MCF 10A (cell line): ENCODE data around the gene KAT2B. TPM values are rescaled to one million over a fixed set of nuclear protein-coding genes. Genes with fewer than 3 reads are reported as not detected.

Experiments
- BruUV-seq: library from RNA; stranded (reverse); fragments of 400-500 nt; replicated peaks from 2 replicates; lab custom pipeline; 2021; lab: Mats Ljungman, UMichigan
- CTCF ChIA-PET: fragments of 300-600 bp; sonication (Branson Sonifier 250); formaldehyde crosslinking; extraction: SDS; loops from one replicate; lab custom pipeline; 2021; ENCODE audit warnings: antibody characterized with exemption, inconsistent platforms; lab: Yijun Ruan, JAX
- POLR2A ChIA-PET: fragments of 300-600, 350-650 bp; sonication (Branson Sonifier 250); formaldehyde crosslinking; extraction: SDS; loops from one replicate; lab custom pipeline; 2020; ENCODE audit warnings: antibody characterized with exemption, inconsistent platforms; lab: Yijun Ruan, JAX
- DNase-seq: peaks from one replicate; pipeline ENCODE4 v3.0.0-alpha.2; 2018; ENCODE audit not compliant: unreplicated experiment
- H3K27ac Mint-ChIP-seq: one replicate; pipeline ENCODE4 v1.8.0; 2022; ENCODE audit warnings: mild to moderate bottlenecking, low read depth, mixed read lengths; ENCODE audit not compliant: unreplicated experiment
- H3K27me3 Mint-ChIP-seq: one replicate; pipeline ENCODE4 v1.8.0; 2022; ENCODE audit warnings: mixed read lengths; ENCODE audit not compliant: insufficient read depth, unreplicated experiment
- H3K36me3 Mint-ChIP-seq: one replicate; pipeline ENCODE4 v1.8.0; 2022; ENCODE audit warnings: mild to moderate bottlenecking, moderate library complexity, mixed read lengths; ENCODE audit not compliant: insufficient read depth, unreplicated experiment
- H3K4me1 Mint-ChIP-seq: one replicate; pipeline ENCODE4 v1.8.0; 2022; ENCODE audit warnings: mixed read lengths; ENCODE audit not compliant: insufficient read depth, unreplicated experiment
- H3K4me3 Mint-ChIP-seq: one replicate; pipeline ENCODE4 v1.8.0; 2022; ENCODE audit warnings: mild to moderate bottlenecking, moderate library complexity, mixed read lengths; ENCODE audit not compliant: unreplicated experiment
- H3K9me3 Mint-ChIP-seq: one replicate; pipeline ENCODE4 v1.8.0; 2022; ENCODE audit warnings: mixed read lengths; ENCODE audit not compliant: unreplicated experiment
- intact Hi-C: fragments of 100-400 bp; cut with micrococcal nuclease; formaldehyde crosslinking; loops from 2 replicates; pipeline ENCODE4 v1.14.1; 2022
- total RNA-seq: library from RNA; stranded (reverse); gene quantifications from 2 replicates; pipeline ENCODE4 v1.2.3, GENCODE V29; 2022
- TF ChIP-seq, protein P1 (sequence below): fragments of 200-600 bp; IDR thresholded peaks from one replicate; pipeline ENCODE4 v1.8.0; 2022; ENCODE audit warnings: antibody characterized with exemption, mild to moderate bottlenecking; ENCODE audit not compliant: unreplicated experiment

Gene KAT2B
- total RNA-seq, 1 experiment from 2014 or later = 9.4 TPM

DNA sequence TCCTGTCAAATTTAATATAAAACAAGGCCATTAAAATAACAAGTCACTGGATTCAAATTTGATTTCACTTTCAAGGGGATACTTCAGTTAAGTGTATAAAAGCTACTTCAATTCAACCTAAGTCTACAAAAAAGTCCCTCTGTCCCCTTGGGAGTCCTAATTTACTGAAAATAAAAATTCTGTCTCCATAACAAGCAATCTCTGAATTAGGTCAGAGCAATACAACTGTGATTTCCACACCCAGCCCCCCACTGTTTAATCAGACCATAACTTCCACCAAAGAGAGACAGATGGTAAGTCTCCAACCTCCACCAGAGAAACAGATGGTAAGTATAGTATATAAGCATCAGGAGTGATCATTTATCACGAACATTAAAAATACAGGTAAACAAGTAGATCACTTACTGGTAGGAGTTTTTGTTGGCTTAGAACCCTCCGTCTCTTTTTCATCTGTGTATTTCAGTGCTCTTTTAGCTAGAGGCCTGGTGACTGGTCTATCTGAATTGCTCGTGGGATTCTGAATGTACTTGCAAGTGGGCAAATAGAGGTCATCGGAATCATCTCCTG, 133.7 kb downstream of the KAT2B start:
- no peak for DNase-seq
- no TSS peak for BruUV-seq
- H3K9me3 Mint-ChIP-seq = no peaks in the 10 kb centered on the region
- H3K27ac Mint-ChIP-seq = peak overlapping the region; percentile 13
- H3K4me3 Mint-ChIP-seq = no peak overlapping the region
- H3K4me1 Mint-ChIP-seq = peaks cover 9% of the 10 kb centered on the region
- intact Hi-C loops = no loop called here
- no peaks in the 10 kb centered on the region for H3K27me3 Mint-ChIP-seq
- TF ChIP-seq, protein P1, sequence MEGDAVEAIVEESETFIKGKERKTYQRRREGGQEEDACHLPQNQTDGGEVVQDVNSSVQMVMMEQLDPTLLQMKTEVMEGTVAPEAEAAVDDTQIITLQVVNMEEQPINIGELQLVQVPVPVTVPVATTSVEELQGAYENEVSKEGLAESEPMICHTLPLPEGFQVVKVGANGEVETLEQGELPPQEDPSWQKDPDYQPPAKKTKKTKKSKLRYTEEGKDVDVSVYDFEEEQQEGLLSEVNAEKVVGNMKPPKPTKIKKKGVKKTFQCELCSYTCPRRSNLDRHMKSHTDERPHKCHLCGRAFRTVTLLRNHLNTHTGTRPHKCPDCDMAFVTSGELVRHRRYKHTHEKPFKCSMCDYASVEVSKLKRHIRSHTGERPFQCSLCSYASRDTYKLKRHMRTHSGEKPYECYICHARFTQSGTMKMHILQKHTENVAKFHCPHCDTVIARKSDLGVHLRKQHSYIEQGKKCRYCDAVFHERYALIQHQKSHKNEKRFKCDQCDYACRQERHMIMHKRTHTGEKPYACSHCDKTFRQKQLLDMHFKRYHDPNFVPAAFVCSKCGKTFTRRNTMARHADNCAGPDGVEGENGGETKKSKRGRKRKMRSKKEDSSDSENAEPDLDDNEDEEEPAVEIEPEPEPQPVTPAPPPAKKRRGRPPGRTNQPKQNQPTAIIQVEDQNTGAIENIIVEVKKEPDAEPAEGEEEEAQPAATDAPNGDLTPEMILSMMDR = no peak
- POLR2A ChIA-PET = no interaction called here
- CTCF ChIA-PET = interaction anchor here (1.1 to 1.2 kb wide), 2 partner anchors 9 to 133 kb away, joined by 3 to 7 read pairs; no protein-coding TSS in a partner anchor
- H3K36me3 Mint-ChIP-seq = peaks cover 13% of the 10 kb centered on the region

- no peak overlapping the region for H3K4me3 Mint-ChIP-seq
- H3K36me3 Mint-ChIP-seq = no peaks in the 10 kb centered on the region
- H3K27ac Mint-ChIP-seq = no peak overlapping the region
- no peak for DNase-seq
- POLR2A ChIA-PET = no interaction called here
- H3K9me3 Mint-ChIP-seq = no peaks in the 10 kb centered on the region
- BruUV-seq = no TSS peak
- no peaks in the 10 kb centered on the region for H3K27me3 Mint-ChIP-seq
- TF ChIP-seq, protein P1 = no peak
- no peaks in the 10 kb centered on the region for H3K4me1 Mint-ChIP-seq
- CTCF ChIA-PET = interaction anchor here (1.0 kb wide), 1 partner anchor 205 kb away, joined by 3 read pairs; no protein-coding TSS in a partner anchor
- intact Hi-C loops = no loop called here
Measured at GRCh38 chr3:20181276-20181675, 141.0 kb downstream of the KAT2B start.

- intact Hi-C loops = no loop called here
- H3K27ac Mint-ChIP-seq = no peak overlapping the region
- no peaks in the 10 kb centered on the region for H3K9me3 Mint-ChIP-seq
- CTCF ChIA-PET = interaction anchor here (1.0 kb wide), 1 partner anchor 205 kb away, joined by 3 read pairs; no protein-coding TSS in a partner anchor
- no peak overlapping the region for H3K4me3 Mint-ChIP-seq
- no peaks in the 10 kb centered on the region for H3K4me1 Mint-ChIP-seq
- TF ChIP-seq, protein P1 = no peak
- BruUV-seq = no TSS peak
- no peaks in the 10 kb centered on the region for H3K36me3 Mint-ChIP-seq
- no peak for DNase-seq
- no peaks in the 10 kb centered on the region for H3K27me3 Mint-ChIP-seq
- POLR2A ChIA-PET = interaction anchor here (2.1 to 3.9 kb wide), 2 partner anchors 126 to 236 kb away, joined by 7 to 30 read pairs; no protein-coding TSS in a partner anchor
Measured at GRCh38 chr3:20182206-20182605, 142.0 kb downstream of the KAT2B start.

- CTCF ChIA-PET = interaction anchor here (1.4 kb wide), 1 partner anchor 144 kb away, joined by 5 read pairs; no protein-coding TSS in a partner anchor
- Mint-ChIP-seq H3K4me3 (no peak overlapping the region), H3K4me1 (no peaks in the 10 kb centered on the region)
Measured at GRCh38 chr3:20185331-20185678, 145.1 kb downstream of the KAT2B start.

More at GRCh38 chr3:20185331-20185678, 145.1 kb downstream of the KAT2B start:
- TF ChIP-seq, protein P1 = no peak
- BruUV-seq = no TSS peak
- H3K36me3 Mint-ChIP-seq = no peaks in the 10 kb centered on the region
- H3K9me3 Mint-ChIP-seq = no peaks in the 10 kb centered on the region
- no peaks in the 10 kb centered on the region for H3K27me3 Mint-ChIP-seq
- intact Hi-C loops = loop anchor here (5.0 kb wide), 1 partner anchor 298 kb away; no protein-coding TSS in a partner anchor
- DNase-seq = peak; percentile 27
- POLR2A ChIA-PET = interaction anchor here (0.6 to 6.6 kb wide), 7 partner anchors 14 to 623 kb away, joined by 3 to 71 read pairs (median 5); partner anchors contain the start of gene KAT2B
- no peak overlapping the region for H3K27ac Mint-ChIP-seq
